OCI-LY7 (cell line): Measurements from ENCODE around the gene KIAA1586.
"Not testable (repeated sequence)": the region's sequence is repeated elsewhere in the genome, so short reads cannot be mapped to it uniquely, and the experiment has no call there.

Source experiments
- EZH2phosphoT487 ChIP-seq: fragments of 200-600 bp; sonication (generic); IDR thresholded peaks from 2 replicates; pipeline ENCODE4 v1.6.1; 2018; ENCODE audit warnings: low read depth, borderline replicate concordance, mild to moderate bottlenecking, mixed run types, antibody characterized with exemption, low read length, moderate library complexity, mixed read lengths
- TF ChIP-seq, protein P1 (sequence below): fragments of 200-600 bp; sonication (generic); conservative IDR thresholded peaks from 2 replicates; pipeline ENCODE4 v1.5.1; 2014; ENCODE audit warnings: mild to moderate bottlenecking, antibody characterized with exemption, low read length, moderate library complexity, mixed read lengths

GRCh38 chr6:57047859-57048258 is 1.4 kb downstream of the KIAA1586 start:
- TF ChIP-seq, protein P1, sequence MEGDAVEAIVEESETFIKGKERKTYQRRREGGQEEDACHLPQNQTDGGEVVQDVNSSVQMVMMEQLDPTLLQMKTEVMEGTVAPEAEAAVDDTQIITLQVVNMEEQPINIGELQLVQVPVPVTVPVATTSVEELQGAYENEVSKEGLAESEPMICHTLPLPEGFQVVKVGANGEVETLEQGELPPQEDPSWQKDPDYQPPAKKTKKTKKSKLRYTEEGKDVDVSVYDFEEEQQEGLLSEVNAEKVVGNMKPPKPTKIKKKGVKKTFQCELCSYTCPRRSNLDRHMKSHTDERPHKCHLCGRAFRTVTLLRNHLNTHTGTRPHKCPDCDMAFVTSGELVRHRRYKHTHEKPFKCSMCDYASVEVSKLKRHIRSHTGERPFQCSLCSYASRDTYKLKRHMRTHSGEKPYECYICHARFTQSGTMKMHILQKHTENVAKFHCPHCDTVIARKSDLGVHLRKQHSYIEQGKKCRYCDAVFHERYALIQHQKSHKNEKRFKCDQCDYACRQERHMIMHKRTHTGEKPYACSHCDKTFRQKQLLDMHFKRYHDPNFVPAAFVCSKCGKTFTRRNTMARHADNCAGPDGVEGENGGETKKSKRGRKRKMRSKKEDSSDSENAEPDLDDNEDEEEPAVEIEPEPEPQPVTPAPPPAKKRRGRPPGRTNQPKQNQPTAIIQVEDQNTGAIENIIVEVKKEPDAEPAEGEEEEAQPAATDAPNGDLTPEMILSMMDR: not testable (repeated sequence)
- not testable (repeated sequence) for TF ChIP-seq EZH2phosphoT487
